Activated naive CD8-positive, alpha-beta T cell treated with anti-CD3 and anti-CD28 coated beads, Interleukin-2, amount 10 ng/mL, durations not matched to agents 7 days and 5 days (primary cell): Measurements from ENCODE around the gene SH3BP4. TPM values are rescaled to one million over a fixed set of nuclear protein-coding genes. Genes with fewer than 3 reads are reported as not detected.

ENCODE experiments used
- ATAC-seq: fragments of 150-1000 bp; cut with Tn5 transposase; one replicate; pipeline ENCODE4 v1.10.0; 2021; ENCODE audit warnings: low read depth, moderate library complexity
- POLR2A ChIA-PET: fragments of 350-600 bp; sonication (Branson Sonifier 250); formaldehyde crosslinking; loops from one replicate; lab custom pipeline; 2021; ENCODE audit warnings: antibody characterized with exemption; lab: Charles Lee
- DNase-seq: peaks from one replicate; pipeline ENCODE4 v3.0.0; 2021
- H3K27ac Mint-ChIP-seq: one replicate; pipeline ENCODE4 v1.8.0; 2022; ENCODE audit warnings: mild to moderate bottlenecking, mixed read lengths
- H3K27me3 Mint-ChIP-seq: one replicate; pipeline ENCODE4 v1.8.0; 2022; ENCODE audit warnings: mild to moderate bottlenecking, moderate library complexity, mixed read lengths
- H3K36me3 Mint-ChIP-seq: one replicate; pipeline ENCODE4 v1.8.0; 2021; ENCODE audit warnings: mild to moderate bottlenecking, mixed read lengths
- H3K4me1 Mint-ChIP-seq: one replicate; pipeline ENCODE4 v1.8.0; 2021; ENCODE audit warnings: mixed read lengths
- H3K4me3 Mint-ChIP-seq: one replicate; pipeline ENCODE4 v1.8.0; 2022; ENCODE audit warnings: mild to moderate bottlenecking, moderate library complexity, mixed read lengths
- H3K9me3 Mint-ChIP-seq: one replicate; pipeline ENCODE4 v1.8.0; 2021; ENCODE audit warnings: mixed read lengths
- total RNA-seq, 2 experiments: library from RNA; stranded (reverse); gene quantifications; one replicate each; pipeline ENCODE4 v1.2.3, GENCODE V29; 2021

Gene SH3BP4
- total RNA-seq, 2 experiments from 2014 or later = 0.17 TPM; not detected in 1

GRCh38 chr2:235024191-235024860, 72.5 kb downstream of the SH3BP4 start:
- DNase-seq (no peak), ATAC-seq (no peak)
- Mint-ChIP-seq H3K27ac (no peak overlapping the region), H3K27me3 (no peaks in the 10 kb centered on the region), H3K9me3 (no peaks in the 10 kb centered on the region), H3K4me3 (no peak overlapping the region), H3K4me1 (no peaks in the 10 kb centered on the region), H3K36me3 (no peaks in the 10 kb centered on the region)
- POLR2A ChIA-PET = no interaction called here

GRCh38 chr2:235024931-235025773, 73.3 kb downstream of the SH3BP4 start:
- H3K4me3 Mint-ChIP-seq = no peak overlapping the region
- H3K9me3 Mint-ChIP-seq = no peaks in the 10 kb centered on the region
- POLR2A ChIA-PET = no interaction called here
- DNase-seq (no peak), ATAC-seq (no peak)
- H3K27ac Mint-ChIP-seq = no peak overlapping the region
- H3K4me1 Mint-ChIP-seq = no peaks in the 10 kb centered on the region
- no peaks in the 10 kb centered on the region for H3K27me3 Mint-ChIP-seq
- no peaks in the 10 kb centered on the region for H3K36me3 Mint-ChIP-seq

GRCh38 chr2:235025800-235026536, 74.2 kb downstream of the SH3BP4 start:
- Mint-ChIP-seq H3K4me3 (no peak overlapping the region), H3K27ac (no peak overlapping the region), H3K36me3 (no peaks in the 10 kb centered on the region), H3K27me3 (no peaks in the 10 kb centered on the region), H3K4me1 (no peaks in the 10 kb centered on the region), H3K9me3 (no peaks in the 10 kb centered on the region)
- ATAC-seq (no peak), DNase-seq (no peak)
- POLR2A ChIA-PET = no interaction called here

- DNase-seq (no peak), ATAC-seq (no peak)
- H3K9me3 Mint-ChIP-seq = no peaks in the 10 kb centered on the region
- POLR2A ChIA-PET = no interaction called here
- H3K4me3 Mint-ChIP-seq = no peak overlapping the region
- H3K36me3 Mint-ChIP-seq = no peaks in the 10 kb centered on the region
- no peaks in the 10 kb centered on the region for H3K27me3 Mint-ChIP-seq
- H3K27ac Mint-ChIP-seq = no peak overlapping the region
- no peaks in the 10 kb centered on the region for H3K4me1 Mint-ChIP-seq
Measured at GRCh38 chr2:235026649-235027557, 75.1 kb downstream of the SH3BP4 start.

- POLR2A ChIA-PET = no interaction called here
- Mint-ChIP-seq H3K9me3 (no peaks in the 10 kb centered on the region), H3K36me3 (no peaks in the 10 kb centered on the region), H3K27ac (no peak overlapping the region), H3K27me3 (no peaks in the 10 kb centered on the region), H3K4me1 (no peaks in the 10 kb centered on the region), H3K4me3 (no peak overlapping the region)
- ATAC-seq = no peak
- DNase-seq = no peak
Measured at GRCh38 chr2:235027558-235028214, 75.9 kb downstream of the SH3BP4 start.

- no peak for ATAC-seq
- H3K9me3 Mint-ChIP-seq = no peaks in the 10 kb centered on the region
- POLR2A ChIA-PET = no interaction called here
Measured at GRCh38 chr2:235028646-235029045, 76.8 kb downstream of the SH3BP4 start.

GRCh38 chr2:235029054-235029453, 77.2 kb downstream of the SH3BP4 start:
- Mint-ChIP-seq H3K36me3 (no peaks in the 10 kb centered on the region), H3K27me3 (no peaks in the 10 kb centered on the region), H3K9me3 (no peaks in the 10 kb centered on the region), H3K27ac (no peak overlapping the region), H3K4me1 (no peaks in the 10 kb centered on the region), H3K4me3 (no peak overlapping the region)
- ATAC-seq = no peak
- no peak for DNase-seq
- POLR2A ChIA-PET = no interaction called here

More at GRCh38 chr2:235028646-235029045, 76.8 kb downstream of the SH3BP4 start:
- no peaks in the 10 kb centered on the region for H3K4me1 Mint-ChIP-seq
- no peaks in the 10 kb centered on the region for H3K36me3 Mint-ChIP-seq
- no peak overlapping the region for H3K4me3 Mint-ChIP-seq
- H3K27me3 Mint-ChIP-seq = no peaks in the 10 kb centered on the region
- no peak for DNase-seq
- H3K27ac Mint-ChIP-seq = no peak overlapping the region

GRCh38 chr2:235030126-235030525, 78.3 kb downstream of the SH3BP4 start:
- DNase-seq = no peak
- Mint-ChIP-seq H3K36me3 (no peaks in the 10 kb centered on the region), H3K27ac (no peak overlapping the region), H3K4me1 (no peaks in the 10 kb centered on the region), H3K27me3 (no peaks in the 10 kb centered on the region), H3K4me3 (no peak overlapping the region), H3K9me3 (no peaks in the 10 kb centered on the region)
- POLR2A ChIA-PET = no interaction called here
- ATAC-seq = no peak

GRCh38 chr2:235030936-235031335, 79.1 kb downstream of the SH3BP4 start:
- H3K9me3 Mint-ChIP-seq = no peaks in the 10 kb centered on the region
- POLR2A ChIA-PET = no interaction called here
- H3K36me3 Mint-ChIP-seq = no peaks in the 10 kb centered on the region
- no peaks in the 10 kb centered on the region for H3K4me1 Mint-ChIP-seq
- no peak overlapping the region for H3K27ac Mint-ChIP-seq
- ATAC-seq (no peak), DNase-seq (no peak)
- H3K27me3 Mint-ChIP-seq = no peaks in the 10 kb centered on the region
- H3K4me3 Mint-ChIP-seq = no peak overlapping the region

- H3K36me3 Mint-ChIP-seq = no peaks in the 10 kb centered on the region
- ATAC-seq (no peak), DNase-seq (no peak)
- no peak overlapping the region for H3K4me3 Mint-ChIP-seq
- H3K4me1 Mint-ChIP-seq = no peaks in the 10 kb centered on the region
- no peak overlapping the region for H3K27ac Mint-ChIP-seq
- POLR2A ChIA-PET = no interaction called here
- H3K27me3 Mint-ChIP-seq = no peaks in the 10 kb centered on the region
- H3K9me3 Mint-ChIP-seq = no peaks in the 10 kb centered on the region
Measured at GRCh38 chr2:235031686-235032373, 80.0 kb downstream of the SH3BP4 start.

- DNase-seq (no peak), ATAC-seq (no peak)
- no peak overlapping the region for H3K27ac Mint-ChIP-seq
- H3K27me3 Mint-ChIP-seq = no peaks in the 10 kb centered on the region
- H3K4me3 Mint-ChIP-seq = no peak overlapping the region
- POLR2A ChIA-PET = no interaction called here
- H3K36me3 Mint-ChIP-seq = no peaks in the 10 kb centered on the region
- H3K9me3 Mint-ChIP-seq = no peaks in the 10 kb centered on the region
- no peaks in the 10 kb centered on the region for H3K4me1 Mint-ChIP-seq
Measured at GRCh38 chr2:235032466-235032865, 80.6 kb downstream of the SH3BP4 start.

GRCh38 chr2:235032949-235033348, 81.1 kb downstream of the SH3BP4 start:
- H3K4me1 Mint-ChIP-seq = no peaks in the 10 kb centered on the region
- DNase-seq = no peak
- no peak overlapping the region for H3K4me3 Mint-ChIP-seq
- no peak for ATAC-seq
- no peaks in the 10 kb centered on the region for H3K36me3 Mint-ChIP-seq
- no peak overlapping the region for H3K27ac Mint-ChIP-seq
- POLR2A ChIA-PET = no interaction called here
- H3K9me3 Mint-ChIP-seq = no peaks in the 10 kb centered on the region
- no peaks in the 10 kb centered on the region for H3K27me3 Mint-ChIP-seq
